HL-60/S4 treated with phorbol 12-myristate 13-acetate at 8.2 ng/mL for 4 days and 3 days (cell line): ENCODE data around the gene TAOK1.

Experiments used
- in situ Hi-C: fragments of 300-500 bp; cut with MboI; formaldehyde crosslinking; loops from 2 replicates; pipeline ENCODE4 v1.15.0; 2022; ENCODE audit warnings: low sequenced_read_pairs

TAOK1 gene

GRCh38 chr17:29378500-29378899 is 11.7 kb upstream of the TAOK1 start:
- in situ Hi-C loops = no loop called here

- in situ Hi-C loops = no loop called here
Measured at GRCh38 chr17:29379084-29379991, 10.8 kb upstream of the TAOK1 start.

GRCh38 chr17:29383686-29384085 is 6.5 kb upstream of the TAOK1 start:
- in situ Hi-C loops = no loop called here

GRCh38 chr17:29384901-29385300 is 5.3 kb upstream of the TAOK1 start:
- in situ Hi-C loops = no loop called here

GRCh38 chr17:29386760-29387159 is 3.4 kb upstream of the TAOK1 start:
- in situ Hi-C loops = no loop called here

GRCh38 chr17:29388937-29389336 is 1.2 kb upstream of the TAOK1 start:
- in situ Hi-C loops = no loop called here

- in situ Hi-C loops = no loop called here
Measured at GRCh38 chr17:29390851-29391631, 878 bp downstream of the TAOK1 start.

- in situ Hi-C loops = no loop called here
Measured at GRCh38 chr17:29393436-29393835, 3.3 kb downstream of the TAOK1 start.

- in situ Hi-C loops = no loop called here
Measured at GRCh38 chr17:29394761-29395160, 4.6 kb downstream of the TAOK1 start.

- in situ Hi-C loops = no loop called here
Measured at GRCh38 chr17:29396066-29396465, 5.9 kb downstream of the TAOK1 start.

GRCh38 chr17:29399634-29400033 is 9.5 kb downstream of the TAOK1 start:
- in situ Hi-C loops = no loop called here

GRCh38 chr17:29400818-29401217 is 10.7 kb downstream of the TAOK1 start:
- in situ Hi-C loops = no loop called here

GRCh38 chr17:29401258-29401657 is 11.1 kb downstream of the TAOK1 start:
- in situ Hi-C loops = no loop called here

GRCh38 chr17:29407856-29408255 is 17.7 kb downstream of the TAOK1 start:
- in situ Hi-C loops = no loop called here

- in situ Hi-C loops = loop anchor here (10.0 kb wide), 1 partner anchor 55 kb away; no protein-coding TSS in a partner anchor
Measured at GRCh38 chr17:29409963-29410362, 19.8 kb downstream of the TAOK1 start.

GRCh38 chr17:29412780-29413565 is 22.8 kb downstream of the TAOK1 start:
- in situ Hi-C loops = loop anchor here (10.0 kb wide), 1 partner anchor 52 kb away; no protein-coding TSS in a partner anchor

- in situ Hi-C loops = no loop called here
Measured at GRCh38 chr17:29420128-29420527, 30.0 kb downstream of the TAOK1 start.

- in situ Hi-C loops = no loop called here
Measured at GRCh38 chr17:29430275-29430674, 40.1 kb downstream of the TAOK1 start.

- in situ Hi-C loops = no loop called here
Measured at GRCh38 chr17:29433541-29433940, 43.4 kb downstream of the TAOK1 start.

GRCh38 chr17:29434550-29434949 is 44.4 kb downstream of the TAOK1 start:
- in situ Hi-C loops = no loop called here

- in situ Hi-C loops = no loop called here
Measured at GRCh38 chr17:29442451-29442850, 52.3 kb downstream of the TAOK1 start.
